D341Med (cell line): ENCODE results near the gene PSMD1.
"Not testable (repeated sequence)": the region's sequence is repeated elsewhere in the genome, so short reads cannot be mapped to it uniquely, and the experiment has no call there.

ENCODE experiments used
- DNase-seq: peaks from one replicate; pipeline ENCODE4 v3.0.0; 2012; ENCODE audit warnings: low spot score

PSMD1 gene

GRCh38 chr2:231056453-231057416 is at the start of gene PSMD1:
TSS of gene PSMD1 (plus strand) at chr2:231056867. CDS start at chr2:231057026, 159 bp downstream.
- DNase-seq: peak; percentile 82

- DNase-seq: no peak
Observed at GRCh38 chr2:231007286-231008098, 49.2 kb upstream of the PSMD1 start.

DNA sequence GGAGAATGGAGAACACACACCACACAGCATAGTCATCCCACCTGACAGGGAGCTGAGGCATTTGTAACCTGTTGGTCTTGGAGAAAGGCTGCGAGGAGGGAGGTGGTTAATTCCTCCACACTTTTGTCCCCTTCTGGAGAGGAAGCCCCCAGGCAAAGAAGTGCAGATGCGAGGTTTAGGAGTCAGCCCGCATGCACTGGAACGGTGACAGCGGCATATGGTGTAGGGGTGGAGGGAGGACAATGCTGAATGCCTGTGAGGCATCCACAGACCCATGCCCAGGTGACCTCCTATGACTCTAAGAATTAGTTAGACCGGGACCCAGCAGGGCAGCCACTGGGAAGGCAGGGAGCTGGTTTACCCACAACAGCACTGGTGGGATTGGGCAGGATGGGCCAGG is 48.5 kb upstream of the PSMD1 start:
- DNase-seq: no peak

DNA sequence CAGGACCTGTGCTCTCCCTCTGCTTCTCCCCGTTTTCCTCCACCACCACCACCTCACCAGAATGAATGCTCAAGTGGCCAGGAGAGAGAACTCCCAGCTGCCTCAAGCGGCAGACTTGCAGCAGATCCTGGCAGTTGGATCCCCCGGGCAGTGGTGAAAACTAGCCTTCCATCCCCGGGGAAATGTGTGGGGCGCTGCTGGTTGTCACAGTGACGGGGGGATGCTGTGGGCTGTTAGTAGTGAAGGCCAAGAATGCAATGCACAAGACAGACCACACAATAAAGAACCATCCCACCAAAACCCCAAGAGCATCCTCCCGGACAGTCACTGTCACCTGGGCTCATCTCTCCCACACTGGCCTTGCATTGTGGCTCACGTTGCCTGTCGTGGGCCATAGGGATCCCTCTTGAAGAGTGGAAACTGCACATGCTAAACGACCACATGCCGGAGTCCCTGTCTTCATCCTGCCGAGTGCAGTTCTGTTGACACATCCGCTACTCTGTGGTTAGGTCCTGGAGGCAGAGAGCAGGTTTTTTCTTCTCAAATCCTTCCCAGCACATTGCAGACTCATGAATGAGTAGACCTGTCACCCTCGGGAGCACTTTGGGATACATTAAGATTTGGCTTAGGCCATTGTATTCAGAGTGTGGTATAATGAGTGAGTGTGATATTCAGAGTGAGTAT is 47.3 kb upstream of the PSMD1 start:
- no peak for DNase-seq

DNA sequence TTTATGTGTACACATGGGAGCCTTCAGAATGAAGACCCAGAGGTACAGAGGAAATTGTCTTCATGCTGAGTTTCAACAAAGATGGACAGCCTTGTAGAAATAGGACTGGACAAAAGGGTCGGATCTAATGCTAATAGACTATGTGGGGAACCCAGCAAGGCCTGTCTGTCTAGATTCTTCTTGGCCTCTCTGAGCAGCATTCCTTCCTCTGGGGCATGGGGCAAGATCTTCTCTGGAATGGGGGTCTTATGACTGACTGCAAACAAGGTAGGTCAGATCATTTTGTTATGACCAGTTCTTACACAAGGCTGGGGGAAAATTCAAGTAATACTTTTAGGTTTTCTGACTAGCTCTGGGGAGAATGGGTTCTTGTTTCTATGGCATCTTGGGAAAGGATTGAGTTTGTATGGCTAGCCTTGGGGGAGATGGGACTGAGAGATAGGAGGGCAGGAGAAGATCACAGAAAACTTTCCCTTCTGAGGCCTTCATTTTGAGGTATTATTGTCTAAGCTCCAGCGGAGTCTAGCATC is 46.4 kb upstream of the PSMD1 start:
- DNase-seq: no peak

- DNase-seq: no peak
Observed at GRCh38 chr2:231011526-231011925, 45.1 kb upstream of the PSMD1 start.

GRCh38 chr2:231012463-231012862 is 44.2 kb upstream of the PSMD1 start:
- DNase-seq: no peak

DNA sequence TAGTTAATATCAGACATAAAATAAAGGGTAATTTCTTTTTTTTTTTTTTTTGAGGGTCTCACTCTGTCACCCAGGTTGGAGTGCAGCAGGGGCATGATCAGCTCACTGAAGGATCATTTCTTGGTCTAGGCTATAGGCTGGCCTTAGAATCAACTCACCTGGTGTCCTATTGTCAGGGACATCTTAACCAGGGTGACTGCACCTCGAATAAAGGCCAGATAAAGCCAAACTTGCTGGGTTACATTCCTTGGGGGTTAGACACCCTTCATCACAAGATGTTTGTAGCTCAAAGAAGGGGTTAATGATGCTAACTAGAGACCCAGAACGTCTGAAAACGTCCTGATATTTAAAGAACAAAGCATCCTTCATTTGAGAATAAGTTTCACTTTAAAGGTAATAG is 42.8 kb upstream of the PSMD1 start:
- DNase-seq: no peak

DNA sequence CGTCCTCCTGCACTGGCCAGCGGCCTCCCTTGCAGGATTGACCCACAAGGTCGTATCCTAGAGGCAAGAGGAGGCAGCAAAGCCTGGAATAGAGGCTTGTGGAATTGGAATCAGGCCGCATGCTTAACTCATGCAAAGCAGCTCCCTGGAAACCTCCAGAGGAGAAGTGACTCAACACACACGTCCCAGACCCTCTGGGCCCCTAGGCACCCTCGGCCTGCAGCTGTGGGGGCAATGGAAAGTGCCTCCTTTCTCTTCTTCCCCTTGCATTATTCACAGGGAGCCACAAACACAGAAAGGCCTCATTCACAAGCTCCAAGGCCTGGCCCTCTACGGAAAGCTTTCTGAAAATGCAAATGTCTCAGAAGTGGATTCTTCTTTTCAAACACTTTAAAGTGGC is 41.2 kb upstream of the PSMD1 start:
- DNase-seq: no peak

DNA sequence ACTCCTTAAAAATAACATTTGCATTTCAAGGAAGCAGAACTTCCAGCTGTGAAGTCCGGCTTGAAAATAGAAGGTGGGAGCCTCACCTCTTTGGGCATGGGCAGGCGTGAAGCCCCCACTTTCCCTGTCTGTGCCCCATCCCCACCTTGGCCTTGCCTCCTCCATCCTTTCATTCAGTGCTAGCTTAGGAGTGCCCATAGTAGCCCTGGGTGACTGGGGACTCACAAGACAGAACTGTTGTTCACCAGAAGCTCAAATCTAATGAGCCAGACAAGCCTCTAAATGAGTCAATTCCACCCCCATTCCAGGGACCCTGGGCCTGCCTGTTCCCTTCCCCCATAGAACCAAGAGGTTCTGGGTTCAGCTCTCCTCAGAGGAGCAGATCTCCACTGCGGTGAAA is 40.7 kb upstream of the PSMD1 start:
- no peak for DNase-seq

GRCh38 chr2:231016566-231017230 is 40.0 kb upstream of the PSMD1 start:
- DNase-seq: no peak

- DNase-seq: no peak
Observed at GRCh38 chr2:231017231-231017598, 39.5 kb upstream of the PSMD1 start.

DNA sequence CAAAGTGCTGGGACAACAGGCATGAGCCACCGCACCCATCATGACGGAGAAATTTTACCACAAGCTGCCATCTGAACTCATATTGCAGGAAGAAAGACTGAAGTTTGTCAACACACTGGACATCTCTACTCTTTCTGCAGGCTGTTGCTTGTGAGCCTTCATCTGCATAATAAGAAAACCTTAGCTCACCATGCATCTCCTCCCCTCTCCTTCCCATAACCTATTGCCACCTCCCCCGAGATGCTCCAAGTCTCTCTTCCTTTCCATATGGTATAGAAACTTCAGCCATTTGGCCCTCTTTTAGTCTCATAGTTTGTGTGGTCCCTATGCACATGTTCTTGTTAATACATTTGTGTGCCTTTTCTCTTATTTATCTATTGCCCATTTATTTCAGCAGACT is 38.5 kb upstream of the PSMD1 start:
- no peak for DNase-seq

- not testable (repeated sequence) for DNase-seq
Observed at GRCh38 chr2:231025059-231025458, 31.6 kb upstream of the PSMD1 start.

DNA sequence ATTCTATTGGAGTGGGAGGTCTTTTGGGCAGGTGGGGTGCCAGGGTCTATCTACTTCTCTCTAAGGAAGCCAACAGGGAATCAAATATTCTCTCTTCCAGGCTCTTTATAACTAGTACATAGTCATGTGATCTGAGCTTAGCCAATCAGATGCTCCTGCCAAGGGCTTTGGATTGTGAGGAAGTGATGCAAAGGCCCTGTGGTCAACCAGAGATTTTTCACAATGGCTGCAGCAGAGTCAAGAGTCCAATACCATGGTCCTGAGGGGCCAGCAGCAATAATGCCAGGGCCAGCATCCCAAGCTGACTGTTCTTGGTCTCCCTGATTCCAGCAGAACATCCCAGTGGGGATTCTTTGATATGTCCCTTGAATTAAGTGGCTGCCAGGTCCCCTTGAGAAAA is 27.8 kb upstream of the PSMD1 start:
- no peak for DNase-seq

DNA sequence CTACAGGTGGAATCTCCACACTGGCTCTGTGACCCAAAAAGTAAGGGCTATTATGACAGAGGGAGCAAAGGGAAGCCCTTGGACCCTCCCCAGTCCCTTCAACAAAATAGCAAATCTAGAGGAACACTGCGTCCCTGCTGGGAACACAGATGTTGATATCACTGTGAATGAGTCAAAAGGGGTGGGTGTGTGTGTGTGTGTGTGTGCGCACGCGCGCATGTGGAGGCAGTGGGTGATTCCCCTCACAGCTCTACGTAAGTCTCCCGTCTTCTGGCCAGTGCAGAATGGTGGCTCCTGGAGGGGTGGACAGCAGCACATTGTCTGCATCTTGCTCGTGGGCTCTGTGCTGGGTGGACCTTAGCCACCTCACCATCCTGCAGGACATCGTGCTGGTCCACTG is 27.1 kb upstream of the PSMD1 start:
- no peak for DNase-seq

- no peak for DNase-seq
Observed at GRCh38 chr2:231030725-231031124, 25.9 kb upstream of the PSMD1 start.

GRCh38 chr2:231032575-231033140 is 24.0 kb upstream of the PSMD1 start:
- DNase-seq: no peak

- no peak for DNase-seq
Observed at GRCh38 chr2:231033147-231034132, 23.2 kb upstream of the PSMD1 start.

GRCh38 chr2:231034291-231034882 is 22.3 kb upstream of the PSMD1 start:
- no peak for DNase-seq
